ENCODE measurements around the gene CDH4.

CDH4 gene

GRCh38 chr20:61710108-61710507 is 458.0 kb downstream of the CDH4 start:
- H3K23ac ChIP-seq (ENCODE audit: low read depth, low read length, poor library complexity): no peak overlapping the region
- H3K27me3 ChIP-seq (ENCODE audit: control insufficient read depth in 3 of 3, insufficient read depth in 3 of 3, low read depth in 1 of 3, low read length in 3 of 3): peaks cover 0 to 2% (median 0%) of the 10 kb centered on the region in 3 experiments
- no peaks in the 10 kb centered on the region for H3K9me3 ChIP-seq (replicated peaks in 1 of 2; ENCODE audit: control insufficient read depth in 2 of 2, insufficient read depth in 1 of 2, low read depth in 1 of 2, low read length in 2 of 2)
- H3K9ac ChIP-seq (ENCODE audit: low read depth, low read length, poor library complexity): no peak overlapping the region
- H3K36me3 ChIP-seq (replicated peaks in 1 of 2; ENCODE audit: control insufficient read depth in 2 of 2, insufficient read depth in 2 of 2, low read length in 2 of 2): no peaks in the 10 kb centered on the region
- H2AFZ ChIP-seq (ENCODE audit: low read length): no peak overlapping the region
- no peak overlapping the region for H2BK12ac ChIP-seq (ENCODE audit: low read length)
- WGBS, 2 donors (ENCODE audit: extremely low coverage in 2 of 2, insufficient read length in 2 of 2, insufficient replicate concordance in 1 of 2): no CpG with 5 or more reads among the region's 8 CpGs
- no peaks in the 10 kb centered on the region for H3K4me1 ChIP-seq (ENCODE audit: control insufficient read depth in 2 of 2, insufficient read depth in 1 of 2, low read depth in 1 of 2, low read length in 2 of 2)
- DNase-seq (ENCODE audit: low spot score): no peak
- H2BK15ac ChIP-seq (ENCODE audit: low read length): no peak overlapping the region
- H2BK5ac ChIP-seq (ENCODE audit: low read length): no peak overlapping the region
- H3K14ac ChIP-seq (ENCODE audit: low read length): no peak overlapping the region
- H4K91ac ChIP-seq (ENCODE audit: low read depth, low read length, poor library complexity): no peak overlapping the region
- no peak overlapping the region for H2AK5ac ChIP-seq (ENCODE audit: low read depth, low read length)
- no peaks in the 10 kb centered on the region for H3K79me1 ChIP-seq (ENCODE audit: low read depth, low read length)
- H2BK120ac ChIP-seq (ENCODE audit: low read depth, low read length): no peak overlapping the region
- no peak overlapping the region for H4K8ac ChIP-seq (ENCODE audit: low read depth, low read length)
- no peak overlapping the region for H3K4me3 ChIP-seq (ENCODE audit: low read length in 2 of 2)
- peak overlapping the region; percentile 62 for H3K18ac ChIP-seq (ENCODE audit: low read length)
- no peak overlapping the region for H3K27ac ChIP-seq (replicated peaks; ENCODE audit: low read length)
- H3K4ac ChIP-seq (ENCODE audit: low read length): no peak overlapping the region
- no peak overlapping the region for H3K4me2 ChIP-seq (ENCODE audit: insufficient read depth, low read length, poor library complexity, severe bottlenecking)

GRCh38 chr20:61712688-61713087 is 460.6 kb downstream of the CDH4 start:
- H3K14ac ChIP-seq (ENCODE audit: low read length): no peak overlapping the region
- no peak overlapping the region for H3K23ac ChIP-seq (ENCODE audit: low read depth, low read length, poor library complexity)
- H3K18ac ChIP-seq (ENCODE audit: low read length): no peak overlapping the region
- no peak overlapping the region for H3K27ac ChIP-seq (replicated peaks; ENCODE audit: low read length)
- no peak overlapping the region for H4K8ac ChIP-seq (ENCODE audit: low read depth, low read length)
- no peak for DNase-seq (ENCODE audit: low spot score)
- H3K4me2 ChIP-seq (ENCODE audit: insufficient read depth, low read length, poor library complexity, severe bottlenecking): no peak overlapping the region
- no peak overlapping the region for H2BK5ac ChIP-seq (ENCODE audit: low read length)
- H3K4me1 ChIP-seq (ENCODE audit: control insufficient read depth in 2 of 2, insufficient read depth in 1 of 2, low read depth in 1 of 2, low read length in 2 of 2): no peaks in the 10 kb centered on the region
- H4K91ac ChIP-seq (ENCODE audit: low read depth, low read length, poor library complexity): no peak overlapping the region
- no CpG with 5 or more reads among the region's 9 CpGs for WGBS, 2 donors (ENCODE audit: extremely low coverage in 2 of 2, insufficient read length in 2 of 2, insufficient replicate concordance in 1 of 2)
- no peak overlapping the region for H3K9ac ChIP-seq (ENCODE audit: low read depth, low read length, poor library complexity)
- H3K4ac ChIP-seq (ENCODE audit: low read length): no peak overlapping the region
- no peaks in the 10 kb centered on the region for H3K36me3 ChIP-seq (replicated peaks in 1 of 2; ENCODE audit: control insufficient read depth in 2 of 2, insufficient read depth in 2 of 2, low read length in 2 of 2)
- H3K4me3 ChIP-seq (ENCODE audit: low read length in 2 of 2): no peak overlapping the region
- H2BK15ac ChIP-seq (ENCODE audit: low read length): no peak overlapping the region
- H2AK5ac ChIP-seq (ENCODE audit: low read depth, low read length): no peak overlapping the region
- peaks cover 4 to 11% of the 10 kb centered on the region in 2 donors for H3K9me3 ChIP-seq (replicated peaks in 1 of 2; ENCODE audit: control insufficient read depth in 2 of 2, insufficient read depth in 1 of 2, low read depth in 1 of 2, low read length in 2 of 2)
- H3K27me3 ChIP-seq (ENCODE audit: control insufficient read depth in 3 of 3, insufficient read depth in 3 of 3, low read depth in 1 of 3, low read length in 3 of 3): peaks cover 0 to 2% (median 0%) of the 10 kb centered on the region in 3 experiments
- H2BK120ac ChIP-seq (ENCODE audit: low read depth, low read length): no peak overlapping the region
- no peaks in the 10 kb centered on the region for H3K79me1 ChIP-seq (ENCODE audit: low read depth, low read length)
- no peak overlapping the region for H2AFZ ChIP-seq (ENCODE audit: low read length)
- no peak overlapping the region for H2BK12ac ChIP-seq (ENCODE audit: low read length)

- Histone ChIP-seq H3K4ac (ENCODE audit: low read length) (no peak overlapping the region), H3K14ac (ENCODE audit: low read length) (peak overlapping the region; percentile 40)
- DNase-seq (ENCODE audit: low spot score): no peak
These were observed 466.4 kb downstream of the CDH4 start for GRCh38 chr20:61718361-61719005.

GRCh38 chr20:61719691-61720347 is 467.8 kb downstream of the CDH4 start:
- H2BK120ac ChIP-seq (ENCODE audit: low read depth, low read length): peak overlapping the region; percentile 42
- no peak overlapping the region for H2BK12ac ChIP-seq (ENCODE audit: low read length)
- H2BK15ac ChIP-seq (ENCODE audit: low read length): no peak overlapping the region
- no peaks in the 10 kb centered on the region for H3K27me3 ChIP-seq (ENCODE audit: control insufficient read depth in 3 of 3, insufficient read depth in 3 of 3, low read depth in 1 of 3, low read length in 3 of 3)
- no peak overlapping the region for H3K4me3 ChIP-seq (ENCODE audit: low read length in 2 of 2)
- no peak overlapping the region for H2AFZ ChIP-seq (ENCODE audit: low read length)
- H4K8ac ChIP-seq (ENCODE audit: low read depth, low read length): no peak overlapping the region
- H3K14ac ChIP-seq (ENCODE audit: low read length): peak overlapping the region; percentile 41
- peaks cover 3 to 11% of the 10 kb centered on the region in 2 donors for H3K4me1 ChIP-seq (ENCODE audit: control insufficient read depth in 2 of 2, insufficient read depth in 1 of 2, low read depth in 1 of 2, low read length in 2 of 2)
- WGBS, 2 donors (ENCODE audit: extremely low coverage in 2 of 2, insufficient read length in 2 of 2, insufficient replicate concordance in 1 of 2): no CpG with 5 or more reads among the region's 25 CpGs
- no peak for DNase-seq (ENCODE audit: low spot score)
- H2BK5ac ChIP-seq (ENCODE audit: low read length): no peak overlapping the region
- H3K27ac ChIP-seq (replicated peaks; ENCODE audit: low read length): no peak overlapping the region
- no peak overlapping the region for H2AK5ac ChIP-seq (ENCODE audit: low read depth, low read length)
- H3K9ac ChIP-seq (ENCODE audit: low read depth, low read length, poor library complexity): no peak overlapping the region
- H3K36me3 ChIP-seq (replicated peaks in 1 of 2; ENCODE audit: control insufficient read depth in 2 of 2, insufficient read depth in 2 of 2, low read length in 2 of 2): no peaks in the 10 kb centered on the region
- no peak overlapping the region for H4K91ac ChIP-seq (ENCODE audit: low read depth, low read length, poor library complexity)
- no peak overlapping the region for H3K4me2 ChIP-seq (ENCODE audit: insufficient read depth, low read length, poor library complexity, severe bottlenecking)
- H3K23ac ChIP-seq (ENCODE audit: low read depth, low read length, poor library complexity): peak overlapping the region; percentile 40
- H3K4ac ChIP-seq (ENCODE audit: low read length): no peak overlapping the region
- no peaks in the 10 kb centered on the region for H3K79me1 ChIP-seq (ENCODE audit: low read depth, low read length)
- H3K18ac ChIP-seq (ENCODE audit: low read length): peak overlapping the region; percentile 77
- H3K9me3 ChIP-seq (replicated peaks in 1 of 2; ENCODE audit: control insufficient read depth in 2 of 2, insufficient read depth in 1 of 2, low read depth in 1 of 2, low read length in 2 of 2): peaks cover 4 to 13% of the 10 kb centered on the region in 2 donors

More at GRCh38 chr20:61718361-61719005, 466.4 kb downstream of the CDH4 start:
- H3K4me1 ChIP-seq (ENCODE audit: control insufficient read depth in 2 of 2, insufficient read depth in 1 of 2, low read depth in 1 of 2, low read length in 2 of 2): peaks cover 3 to 11% of the 10 kb centered on the region in 2 donors
- peak overlapping the region; percentile 17 for H3K23ac ChIP-seq (ENCODE audit: low read depth, low read length, poor library complexity)
- H2BK5ac ChIP-seq (ENCODE audit: low read length): no peak overlapping the region
- H3K27me3 ChIP-seq (ENCODE audit: control insufficient read depth in 3 of 3, insufficient read depth in 3 of 3, low read depth in 1 of 3, low read length in 3 of 3): no peaks in the 10 kb centered on the region
- H2AK5ac ChIP-seq (ENCODE audit: low read depth, low read length): no peak overlapping the region
- no peaks in the 10 kb centered on the region for H3K79me1 ChIP-seq (ENCODE audit: low read depth, low read length)
- peak overlapping the region; percentile 57 for H3K18ac ChIP-seq (ENCODE audit: low read length)
- peak overlapping the region; percentile 49 for H2BK120ac ChIP-seq (ENCODE audit: low read depth, low read length)
- no peak overlapping the region for H4K91ac ChIP-seq (ENCODE audit: low read depth, low read length, poor library complexity)
- H2BK15ac ChIP-seq (ENCODE audit: low read length): peak overlapping the region; percentile 64
- WGBS, 2 donors (ENCODE audit: extremely low coverage in 2 of 2, insufficient read length in 2 of 2, insufficient replicate concordance in 1 of 2): no CpG with 5 or more reads among the region's 11 CpGs
- H2AFZ ChIP-seq (ENCODE audit: low read length): no peak overlapping the region
- no peak overlapping the region for H3K4me2 ChIP-seq (ENCODE audit: insufficient read depth, low read length, poor library complexity, severe bottlenecking)
- no peak overlapping the region for H4K8ac ChIP-seq (ENCODE audit: low read depth, low read length)
- peak overlapping the region; percentile 46 for H3K9ac ChIP-seq (ENCODE audit: low read depth, low read length, poor library complexity)
- H3K27ac ChIP-seq (replicated peaks; ENCODE audit: low read length): no peak overlapping the region
- no peak overlapping the region for H2BK12ac ChIP-seq (ENCODE audit: low read length)
- no peak overlapping the region for H3K4me3 ChIP-seq (ENCODE audit: low read length in 2 of 2)
- peaks cover 4 to 13% of the 10 kb centered on the region in 2 donors for H3K9me3 ChIP-seq (replicated peaks in 1 of 2; ENCODE audit: control insufficient read depth in 2 of 2, insufficient read depth in 1 of 2, low read depth in 1 of 2, low read length in 2 of 2)
- no peaks in the 10 kb centered on the region for H3K36me3 ChIP-seq (replicated peaks in 1 of 2; ENCODE audit: control insufficient read depth in 2 of 2, insufficient read depth in 2 of 2, low read length in 2 of 2)
